H1 (cell line): ENCODE results near the gene CYYR1. TPM values are rescaled to one million over a fixed set of nuclear protein-coding genes. Genes with fewer than 3 reads are reported as not detected.

ENCODE experiments used
- CBX5 ChIP-seq: fragments of 300-800, 300-1000 bp; sonication (generic); IDR thresholded peaks from 2 replicates; pipeline ENCODE4 v1.7.1; 2016; ENCODE audit warnings: antibody characterized with exemption, low read length, low read depth
- CHD7 ChIP-seq: fragments of 300-600 bp; sonication (generic); IDR thresholded peaks from 2 replicates; pipeline ENCODE4 v1.7.1; 2012; ENCODE audit warnings: low read length, moderate library complexity, mild to moderate bottlenecking, inconsistent platforms; ENCODE audit not compliant: insufficient replicate concordance
- CREB1 ChIP-seq: IDR thresholded peaks from 2 replicates; pipeline ENCODE4 v1.6.1; 2012; ENCODE audit warnings: inconsistent platforms
- RFX5 ChIP-seq: IDR thresholded peaks from 2 replicates; pipeline ENCODE4 v1.6.1; 2011; ENCODE audit warnings: low read depth, low read length, improper control_type of control experiment, borderline replicate concordance
- RXRA ChIP-seq: IDR thresholded peaks from 2 replicates; pipeline ENCODE4 v1.6.1; 2011; ENCODE audit warnings: low read depth, mild to moderate bottlenecking, low read length, moderate library complexity; ENCODE audit not compliant: insufficient read depth
- TBP ChIP-seq: IDR thresholded peaks from 2 replicates; pipeline ENCODE4 v1.6.1; 2011; ENCODE audit warnings: low read depth, low read length, improper control_type of control experiment
- TEAD4 ChIP-seq: IDR thresholded peaks from 2 replicates; pipeline ENCODE4 v1.6.1; 2012; ENCODE audit warnings: low read depth, low read length, inconsistent platforms, mixed read lengths
- polyA plus RNA-seq, 7 experiments: library from polyadenylated mRNA; depleted of rRNA in 3 of 7; stranded (reverse) in 5 of 7; unstranded in 2 of 7; fragments of >200 nt in 5 of 7; fragments of 200-250 nt in 2 of 7; gene quantifications; 1 replicate in 5 of 7; 2 replicates in 1 of 7; 4 replicates in 1 of 7; pipeline versions ENCODE4 v1.2.1 to v1.2.3, GENCODE V29; 2011 to 2013; ENCODE audit warnings: missing spikeins in 2 of 7, mixed read lengths in 2 of 7
- total RNA-seq: library from RNA; stranded (reverse); fragmentation: NEBNext Ultra II Directional; extraction: Animal tissue kit (Norgen Biotek cat#: 25700); gene quantifications from 2 replicates; pipeline ENCODE4 v1.2.1, GENCODE V29; 2021

Gene CYYR1
- total and polyA plus RNA-seq, 2 of the 8 experiments (the other 6 are each of a cell fraction or from before 2014, with no cell fraction given), result 12.2 to 37.9 TPM

- TF ChIP-seq CHD7 (no peak), CREB1 (no peak), RFX5 (no peak), RXRA (no peak), TBP (no peak), CBX5 (no peak), TEAD4 (no peak)
Measured at GRCh38 chr21:26469789-26470188, 103.3 kb downstream of the CYYR1 start (continued).
